ENCODE data around the gene SMIM32. TPM values are rescaled to one million over a fixed set of nuclear protein-coding genes. Genes with fewer than 3 reads are reported as not detected.

The SMIM32 gene
- total RNA-seq, 1 experiment from 2014 or later: not detected

GRCh38 chr5:136147632-136148031 is 45.3 kb downstream of the SMIM32 start:
- Histone ChIP-seq H3K9me3 (ENCODE audit: insufficient read depth, low read depth) (no peaks in the 10 kb centered on the region), H3K9me2 (ENCODE audit: insufficient read depth) (no peaks in the 10 kb centered on the region), H3K36me3 (ENCODE audit: low read depth) (peaks cover 8% of the 10 kb centered on the region; the same call in 1 of the 2 replicates), H2AFZ (no peak overlapping the region), H3F3A (ENCODE audit: insufficient read depth, low read depth) (peaks cover 18% of the 10 kb centered on the region; the same call in 1 of the 2 replicates), H4K20me1 (ENCODE audit: insufficient read depth) (peaks cover 16% of the 10 kb centered on the region), H3K27ac (no peak overlapping the region), H3K79me2 (ENCODE audit: low read depth) (peaks cover 88% of the 10 kb centered on the region), H3K4me1 (replicated peaks; ENCODE audit: insufficient read depth) (peaks cover 31% of the 10 kb centered on the region), H3K27me3 (ENCODE audit: insufficient read depth, low read depth) (no peaks in the 10 kb centered on the region), H3K4me2 (no peak overlapping the region), H3K4me3 (no peak overlapping the region)
- DNase-seq: no peak
- TF ChIP-seq, protein P1, sequence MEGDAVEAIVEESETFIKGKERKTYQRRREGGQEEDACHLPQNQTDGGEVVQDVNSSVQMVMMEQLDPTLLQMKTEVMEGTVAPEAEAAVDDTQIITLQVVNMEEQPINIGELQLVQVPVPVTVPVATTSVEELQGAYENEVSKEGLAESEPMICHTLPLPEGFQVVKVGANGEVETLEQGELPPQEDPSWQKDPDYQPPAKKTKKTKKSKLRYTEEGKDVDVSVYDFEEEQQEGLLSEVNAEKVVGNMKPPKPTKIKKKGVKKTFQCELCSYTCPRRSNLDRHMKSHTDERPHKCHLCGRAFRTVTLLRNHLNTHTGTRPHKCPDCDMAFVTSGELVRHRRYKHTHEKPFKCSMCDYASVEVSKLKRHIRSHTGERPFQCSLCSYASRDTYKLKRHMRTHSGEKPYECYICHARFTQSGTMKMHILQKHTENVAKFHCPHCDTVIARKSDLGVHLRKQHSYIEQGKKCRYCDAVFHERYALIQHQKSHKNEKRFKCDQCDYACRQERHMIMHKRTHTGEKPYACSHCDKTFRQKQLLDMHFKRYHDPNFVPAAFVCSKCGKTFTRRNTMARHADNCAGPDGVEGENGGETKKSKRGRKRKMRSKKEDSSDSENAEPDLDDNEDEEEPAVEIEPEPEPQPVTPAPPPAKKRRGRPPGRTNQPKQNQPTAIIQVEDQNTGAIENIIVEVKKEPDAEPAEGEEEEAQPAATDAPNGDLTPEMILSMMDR (conservative IDR thresholded peaks at IDR 0.05): no peak
- TF ChIP-seq EZH2 (IDR thresholded peaks at IDR 0.05; ENCODE audit: low read depth): no peak
- intact Hi-C loops (cut with micrococcal nuclease; ENCODE audit: unreplicated experiment): no loop called here
- ChIA-PET POLR2A (ENCODE audit: unreplicated experiment) (interaction anchor here (0.6 kb wide), 1 partner anchor 8 kb away, joined by 3 read pairs; no protein-coding TSS in a partner anchor), CTCF (no interaction called here)
- no TSS peak for BruUV-seq (replicated peaks)

GRCh38 chr5:136146201-136146600 is 46.8 kb downstream of the SMIM32 start:
- ChIA-PET POLR2A (ENCODE audit: unreplicated experiment) (interaction anchor here (0.6 kb wide), 1 partner anchor 40 kb away, joined by 3 read pairs; no protein-coding TSS in a partner anchor), CTCF (no interaction called here)
- Histone ChIP-seq H3K4me2 (no peak overlapping the region), H3K79me2 (ENCODE audit: low read depth) (peaks cover 88% of the 10 kb centered on the region), H3K27ac (no peak overlapping the region), H4K20me1 (ENCODE audit: insufficient read depth) (peaks cover 16% of the 10 kb centered on the region), H3K9me2 (ENCODE audit: insufficient read depth) (no peaks in the 10 kb centered on the region), H3K36me3 (ENCODE audit: low read depth) (peaks cover 4% of the 10 kb centered on the region; the same call in 1 of the 2 replicates), H3K9me3 (ENCODE audit: insufficient read depth, low read depth) (no peaks in the 10 kb centered on the region), H3F3A (ENCODE audit: insufficient read depth, low read depth) (peaks cover 18% of the 10 kb centered on the region; the same call in 1 of the 2 replicates), H3K27me3 (ENCODE audit: insufficient read depth, low read depth) (no peaks in the 10 kb centered on the region), H2AFZ (no peak overlapping the region), H3K4me1 (replicated peaks; ENCODE audit: insufficient read depth) (peaks cover 30% of the 10 kb centered on the region), H3K4me3 (no peak overlapping the region)
- intact Hi-C loops (cut with micrococcal nuclease; ENCODE audit: unreplicated experiment): no loop called here
- DNase-seq: no peak
- BruUV-seq (replicated peaks): no TSS peak
- TF ChIP-seq EZH2 (IDR thresholded peaks at IDR 0.05; ENCODE audit: low read depth): no peak
- TF ChIP-seq, protein P1 (conservative IDR thresholded peaks at IDR 0.05): no peak

DNA sequence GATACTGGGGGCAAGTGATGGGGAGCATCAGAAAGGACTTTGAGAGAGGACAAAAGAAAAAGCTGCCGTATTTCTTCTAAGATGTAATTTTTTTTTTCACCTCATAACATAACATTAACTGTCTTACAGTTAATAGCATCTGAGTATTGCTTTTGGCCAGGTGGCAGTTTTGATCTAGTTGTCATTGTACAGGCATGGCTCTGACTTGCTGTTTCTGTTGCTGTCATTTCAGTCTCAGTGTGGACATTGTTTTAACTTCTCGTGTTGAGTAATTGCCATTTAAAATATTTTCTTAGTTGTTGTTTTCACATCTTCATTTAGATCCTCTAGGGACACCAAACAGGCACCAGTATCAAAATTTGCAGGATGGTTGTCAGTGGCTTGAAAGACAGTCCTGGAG is 47.9 kb downstream of the SMIM32 start:
- no peak overlapping the region for H2AFZ ChIP-seq
- H3F3A ChIP-seq (ENCODE audit: insufficient read depth, low read depth): peaks cover 17% of the 10 kb centered on the region; the same call in 1 of the 2 replicates
- peaks cover 91% of the 10 kb centered on the region for H3K79me2 ChIP-seq (ENCODE audit: low read depth)
- DNase-seq: no peak
- no peak overlapping the region for H3K27ac ChIP-seq
- H3K9me2 ChIP-seq (ENCODE audit: insufficient read depth): no peaks in the 10 kb centered on the region
- peaks cover 19% of the 10 kb centered on the region for H3K4me1 ChIP-seq (replicated peaks; ENCODE audit: insufficient read depth)
- H4K20me1 ChIP-seq (ENCODE audit: insufficient read depth): peaks cover 27% of the 10 kb centered on the region
- intact Hi-C loops (cut with micrococcal nuclease; ENCODE audit: unreplicated experiment): no loop called here
- H3K36me3 ChIP-seq (ENCODE audit: low read depth): 0 out of 2 replicates have a peak, but pooled peaks cover 4% of the 10 kb centered on the region
- CTCF ChIA-PET: no interaction called here
- TF ChIP-seq, protein P1 (conservative IDR thresholded peaks at IDR 0.05): no peak
- no peak for TF ChIP-seq EZH2 (IDR thresholded peaks at IDR 0.05; ENCODE audit: low read depth)
- no peak overlapping the region for H3K4me3 ChIP-seq
- no TSS peak for BruUV-seq (replicated peaks)
- no peaks in the 10 kb centered on the region for H3K27me3 ChIP-seq (ENCODE audit: insufficient read depth, low read depth)
- no peak overlapping the region for H3K4me2 ChIP-seq
- H3K9me3 ChIP-seq (ENCODE audit: insufficient read depth, low read depth): no peaks in the 10 kb centered on the region
- POLR2A ChIA-PET (ENCODE audit: unreplicated experiment): no interaction called here
